B cell (primary cell): ENCODE results near the gene TUBA3E. TPM values are rescaled to one million over a fixed set of nuclear protein-coding genes. Genes with fewer than 3 reads are reported as not detected.
"Not testable (repeated sequence)": the region's sequence is repeated elsewhere in the genome, so short reads cannot be mapped to it uniquely, and the experiment has no call there.

Experiments used
- ATAC-seq: fragments of 200-7000 bp; cut with Tn5 transposase; one replicate; pipeline ENCODE4 v1.10.0; 2021; ENCODE audit warnings: low read depth, mild to moderate bottlenecking, moderate number of reproducible peaks, moderate library complexity
- CTCF ChIA-PET: fragments of 350-600 bp; sonication (Branson Sonifier 250); formaldehyde crosslinking; loops from one replicate; lab custom pipeline; 2021; ENCODE audit warnings: antibody characterized with exemption, inconsistent platforms; lab: Charles Lee
- POLR2A ChIA-PET: fragments of 350-600 bp; sonication (Branson Sonifier 250); formaldehyde crosslinking; loops from one replicate; lab custom pipeline; 2021; ENCODE audit warnings: antibody characterized with exemption; lab: Charles Lee
- DNase-seq: peaks from one replicate; pipeline ENCODE4 v3.0.0; 2013
- H2AFZ ChIP-seq: 2 replicates; pipeline ENCODE4 v1.6.1; 2012; ENCODE audit warnings: mild to moderate bottlenecking, low read depth, low read length; ENCODE audit not compliant: insufficient read depth, poor library complexity, severe bottlenecking
- H3K27ac ChIP-seq, 2 donors: 1 replicate in 1 of 2; 2 replicates in 1 of 2; pipeline ENCODE4 v1.5.1; 2012 to 2013; ENCODE audit warnings: low read length in 2 of 2, mild to moderate bottlenecking in 2 of 2, moderate library complexity in 1 of 2
- H3K27me3 ChIP-seq, 4 experiments: fragments of 200-600 bp in 1 of 4; sonication (generic) in 1 of 4; replicated peaks in 1 of 4; 1 replicate in 2 of 4; 2 replicates in 2 of 4; pipeline versions ENCODE4 v1.6.1 to v1.7.0; 2013 to 2016; ENCODE audit warnings: low read length in 3 of 4, mild to moderate bottlenecking in 2 of 4, mixed read lengths in 1 of 4, moderate library complexity in 1 of 4; ENCODE audit not compliant: insufficient read depth in 4 of 4, control insufficient read depth in 3 of 4; ENCODE audit errors: control extremely low read depth in 1 of 4
- H3K36me3 ChIP-seq, 2 experiments: replicated peaks in 1 of 2; 1 replicate in 1 of 2; 2 replicates in 1 of 2; pipeline versions ENCODE4 v1.6.1 to v1.7.1; 2013; ENCODE audit warnings: low read length in 1 of 2; ENCODE audit not compliant: insufficient read depth in 2 of 2, control insufficient read depth in 1 of 2; ENCODE audit errors: control extremely low read depth in 1 of 2, extremely low read depth in 1 of 2
- H3K4me1 ChIP-seq, 2 donors: fragments of 200-600 bp in 1 of 2; sonication (generic) in 1 of 2; 1 replicate in 1 of 2; 2 replicates in 1 of 2; pipeline versions ENCODE4 v1.5.1 to v1.6.1; 2013 to 2017; ENCODE audit warnings: low read length in 2 of 2; ENCODE audit not compliant: control insufficient read depth in 2 of 2, insufficient read depth in 2 of 2
- H3K4me2 ChIP-seq: replicated peaks from 2 replicates; pipeline ENCODE3; 2012; ENCODE audit warnings: mild to moderate bottlenecking, low read depth, low read length; ENCODE audit not compliant: poor library complexity, severe bottlenecking
- H3K4me3 ChIP-seq, 5 experiments: fragments of 200-600 bp in 1 of 5; sonication (generic) in 1 of 5; 1 replicate in 3 of 5; 2 replicates in 2 of 5; pipeline versions ENCODE4 v1.5.1 to v1.7.0; 2011 to 2016; ENCODE audit warnings: low read length in 4 of 5, mild to moderate bottlenecking in 4 of 5, low read depth in 2 of 5, control low read depth in 1 of 5, moderate library complexity in 1 of 5; ENCODE audit not compliant: insufficient read depth in 1 of 5; ENCODE audit errors: control extremely low read depth in 1 of 5, extremely low read depth in 1 of 5
- H3K79me2 ChIP-seq: fragments of 200-600 bp; sonication (generic); one replicate; pipeline ENCODE4 v1.6.0; 2016; ENCODE audit warnings: low read length; ENCODE audit not compliant: control insufficient read depth, insufficient read depth
- H3K9ac ChIP-seq: fragments of 200-600 bp; sonication (generic); 2 replicates; pipeline ENCODE4 v1.6.1; 2017; ENCODE audit warnings: mild to moderate bottlenecking, low read length, moderate library complexity
- H3K9me3 ChIP-seq, 3 donors: one replicate each; pipeline versions ENCODE4 v1.6.1 to v1.7.1; 2013; ENCODE audit warnings: low read length in 2 of 3; ENCODE audit not compliant: control insufficient read depth in 2 of 3, insufficient read depth in 1 of 3; ENCODE audit errors: control extremely low read depth in 1 of 3
- H4K20me1 ChIP-seq: 2 replicates; pipeline ENCODE4 v1.6.0; 2012; ENCODE audit warnings: mild to moderate bottlenecking, low read length; ENCODE audit not compliant: insufficient read depth, control insufficient read depth, poor library complexity, severe bottlenecking
- H3K27ac Mint-ChIP-seq: one replicate; pipeline ENCODE4 v1.8.0; 2021; ENCODE audit warnings: mixed read lengths
- H3K27me3 Mint-ChIP-seq: one replicate; pipeline ENCODE4 v1.8.0; 2021; ENCODE audit warnings: mixed read lengths
- H3K4me1 Mint-ChIP-seq: one replicate; pipeline ENCODE4 v1.8.0; 2021; ENCODE audit warnings: mixed read lengths
- H3K4me3 Mint-ChIP-seq: one replicate; pipeline ENCODE4 v1.8.0; 2021; ENCODE audit warnings: mixed read lengths
- H3K9me3 Mint-ChIP-seq: one replicate; pipeline ENCODE4 v1.8.0; 2022; ENCODE audit warnings: mixed read lengths; ENCODE audit not compliant: insufficient read depth
- CTCF ChIP-seq: fragments of 200-600 bp; IDR thresholded peaks from one replicate; pipeline ENCODE4 v1.8.0; 2022; ENCODE audit warnings: antibody characterized with exemption, mild to moderate bottlenecking
- EZH2 ChIP-seq: IDR thresholded peaks from 2 replicates; pipeline ENCODE4 v1.6.1; 2012; ENCODE audit warnings: borderline replicate concordance, low read depth, mild to moderate bottlenecking, moderate library complexity, low read length; ENCODE audit not compliant: insufficient read depth, poor library complexity, severe bottlenecking
- WGBS: methylation state at CpG from one replicate; pipeline ENCODE4 v1.1.5; 2013; ENCODE audit warnings: missing lambda C conversion rate; ENCODE audit not compliant: insufficient coverage; 5-methylcytosine and 5-hydroxymethylcytosine counted together
- intact Hi-C: fragments of 100-400 bp; cut with micrococcal nuclease; formaldehyde crosslinking; loops from one replicate; pipeline ENCODE4 v1.10.0; 2022
- polyA plus RNA-seq: library from polyadenylated mRNA; depleted of rRNA; stranded (reverse); fragments of >200 nt; gene quantifications from 2 replicates; pipeline ENCODE4 v1.2.3, GENCODE V29; 2012
- total RNA-seq, 2 donors: library from RNA; stranded (reverse); fragments of 120-200 nt in 1 of 2; gene quantifications; 1 replicate in 1 of 2; 2 replicates in 1 of 2; pipeline versions ENCODE4 v1.2.3 to v1.2.4, GENCODE V29; 2013 to 2022

Gene TUBA3E
- total and polyA plus RNA-seq, 2 donors (not counting 1 experiment from before 2014, with no cell fraction given): not detected

- H4K20me1 ChIP-seq, H3K4me3 Mint-ChIP-seq, H3K9ac ChIP-seq, H3K27me3 Mint-ChIP-seq, H3K9me3 ChIP-seq, H3K79me2 ChIP-seq, H3K9me3 Mint-ChIP-seq, H3K4me3 ChIP-seq, H3K27me3 ChIP-seq, H3K4me2 ChIP-seq, DNase-seq, POLR2A ChIA-PET, intact Hi-C loops, CTCF ChIA-PET, ATAC-seq, H3K27ac ChIP-seq, H2AFZ ChIP-seq: not testable (repeated sequence)
- 94% methylated on average over 18 of the region's 25 CpGs for WGBS
- Mint-ChIP-seq H3K27ac (peak overlapping the region; percentile 41), H3K4me1 (peaks cover 31% of the 10 kb centered on the region)
- Histone ChIP-seq H3K36me3 (peaks cover 2 to 21% of the 10 kb centered on the region in 2 experiments), H3K4me1 (peaks cover 24 to 32% of the 10 kb centered on the region in 2 donors)
These were observed 37.2 kb downstream of the TUBA3E start for GRCh38 chr2:130160838-130161705.

GRCh38 chr2:130160131-130160530, 38.1 kb downstream of the TUBA3E start:
- no peak for TF ChIP-seq EZH2
- TF ChIP-seq CTCF: no peak
- intact Hi-C loops: no loop called here
- no peaks in the 10 kb centered on the region for H3K9me3 Mint-ChIP-seq
- CTCF ChIA-PET: interaction anchor here (1.3 kb wide), 1 partner anchor 22 kb away, joined by 3 read pairs; the partner anchor contains the start of genes MZT2B and SMPD4
- H3K27me3 Mint-ChIP-seq: no peaks in the 10 kb centered on the region
- peak overlapping the region; percentile 59 for H3K27ac Mint-ChIP-seq
- Histone ChIP-seq H3K27ac (no peak overlapping the region), H2AFZ (no peak overlapping the region), H3K79me2 (no peaks in the 10 kb centered on the region), H3K36me3 (peaks cover 0 to 12% of the 10 kb centered on the region in 2 experiments), H3K27me3 (no peaks in the 10 kb centered on the region), H3K9me3 (peaks cover 0 to 9% (median 0%) of the 10 kb centered on the region in 3 donors), H3K4me1 (peaks cover 24 to 32% of the 10 kb centered on the region in 2 donors), H3K9ac (no peak overlapping the region), H3K4me2 (no peak overlapping the region), H3K4me3 (no peak overlapping the region), H4K20me1 (no peaks in the 10 kb centered on the region)
- H3K4me1 Mint-ChIP-seq: peaks cover 32% of the 10 kb centered on the region
- H3K4me3 Mint-ChIP-seq: no peak overlapping the region
- no peak for ATAC-seq
- DNase-seq: no peak
- WGBS: 99% methylated on average over 6 of the region's 6 CpGs
- POLR2A ChIA-PET: no interaction called here

- H3K4me2 ChIP-seq, H3K9me3 Mint-ChIP-seq, H3K79me2 ChIP-seq, H3K4me3 ChIP-seq, ATAC-seq, H2AFZ ChIP-seq, DNase-seq, H4K20me1 ChIP-seq, H3K27me3 Mint-ChIP-seq, H3K9ac ChIP-seq, H3K27me3 ChIP-seq, H3K4me3 Mint-ChIP-seq, intact Hi-C loops, H3K9me3 ChIP-seq: not testable (repeated sequence)
- CTCF ChIA-PET: interaction anchor here (1.3 to 2.5 kb wide), 4 partner anchors 22 to 223 kb away, joined by 3 to 8 read pairs (median 5); partner anchors contain the start of genes MZT2B and SMPD4
- peak overlapping the region in 1 of 2 donors; percentile 18 for H3K27ac ChIP-seq
- H3K4me1 ChIP-seq: peaks cover 24 to 32% of the 10 kb centered on the region in 2 donors
- POLR2A ChIA-PET: interaction anchor here (0.6 to 2.5 kb wide), 2 partner anchors 20 to 22 kb away, joined by 10 read pairs; partner anchors contain the start of gene SMPD4
- peaks cover 0 to 13% of the 10 kb centered on the region in 2 experiments for H3K36me3 ChIP-seq
- Mint-ChIP-seq H3K4me1 (peaks cover 33% of the 10 kb centered on the region), H3K27ac (peak overlapping the region; percentile 56)
- WGBS: no CpG with 5 or more reads among the region's 4 CpGs
These were observed 38.9 kb downstream of the TUBA3E start for GRCh38 chr2:130159376-130159775.
